Stimulated activated CD4-positive, alpha-beta T cell treated with anti-CD3 and anti-CD28 coated beads, Interleukin-2, amount 100 ng/mL, for 48 hours (primary cell): ENCODE measurements around the gene CELA3A.

Experiments used
- DNase-seq, 2 donors: peaks; one replicate each; pipeline ENCODE4 v3.0.0-alpha.2; 2020

The CELA3A gene

DNA sequence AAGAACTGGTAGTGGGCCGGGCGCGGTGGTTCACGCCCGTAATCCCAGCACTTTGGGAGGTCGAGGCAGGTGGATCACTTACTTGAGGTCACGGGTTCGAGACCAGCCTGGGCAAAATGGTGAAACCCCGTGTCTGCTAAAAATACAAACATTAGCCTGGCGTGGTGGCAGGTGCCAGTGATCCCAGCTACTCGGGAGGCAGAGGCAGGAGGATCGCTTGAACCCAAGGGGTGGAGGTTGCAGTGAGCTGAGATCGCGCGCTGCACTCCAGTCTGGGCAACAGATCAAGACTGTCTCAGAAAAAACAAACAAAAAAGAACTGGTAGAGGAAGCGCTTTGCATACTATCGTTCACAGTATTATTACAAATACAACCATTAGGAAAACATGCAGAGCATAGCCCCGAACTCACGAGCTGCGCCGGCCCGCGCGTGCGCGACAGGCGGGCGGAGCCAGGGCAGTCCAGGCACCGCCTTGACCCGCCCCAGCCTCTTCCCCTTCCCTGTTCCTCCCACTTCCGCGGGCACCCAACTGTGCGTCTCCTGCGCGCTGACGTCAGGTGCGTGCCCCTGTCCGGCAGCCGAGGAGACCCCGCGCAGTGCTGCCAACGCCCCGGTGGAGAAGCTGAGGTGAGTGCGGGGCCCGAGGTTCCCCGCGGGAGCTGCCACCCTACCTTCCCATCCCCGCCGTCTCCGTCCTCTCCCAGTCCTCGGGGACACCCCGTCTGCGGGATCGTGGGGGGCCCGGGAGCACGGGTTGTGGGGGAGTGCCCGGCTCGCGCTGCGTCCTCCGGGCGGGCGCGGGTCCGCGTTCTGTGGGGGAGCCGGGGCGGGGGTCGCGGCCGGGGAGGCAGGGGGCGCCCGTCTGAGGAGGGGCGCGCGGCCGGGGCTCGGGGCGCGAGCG lies 50.9 kb downstream of the CELA3A start, which contains the start of gene CDC42:
CDC42 (plus strand) TSS at position 595 of the 902 bp plus-strand sequence. CDS start 25,770 bp downstream, outside the sequence.
- DNase-seq, result peak; percentile 95 to 97

DNA sequence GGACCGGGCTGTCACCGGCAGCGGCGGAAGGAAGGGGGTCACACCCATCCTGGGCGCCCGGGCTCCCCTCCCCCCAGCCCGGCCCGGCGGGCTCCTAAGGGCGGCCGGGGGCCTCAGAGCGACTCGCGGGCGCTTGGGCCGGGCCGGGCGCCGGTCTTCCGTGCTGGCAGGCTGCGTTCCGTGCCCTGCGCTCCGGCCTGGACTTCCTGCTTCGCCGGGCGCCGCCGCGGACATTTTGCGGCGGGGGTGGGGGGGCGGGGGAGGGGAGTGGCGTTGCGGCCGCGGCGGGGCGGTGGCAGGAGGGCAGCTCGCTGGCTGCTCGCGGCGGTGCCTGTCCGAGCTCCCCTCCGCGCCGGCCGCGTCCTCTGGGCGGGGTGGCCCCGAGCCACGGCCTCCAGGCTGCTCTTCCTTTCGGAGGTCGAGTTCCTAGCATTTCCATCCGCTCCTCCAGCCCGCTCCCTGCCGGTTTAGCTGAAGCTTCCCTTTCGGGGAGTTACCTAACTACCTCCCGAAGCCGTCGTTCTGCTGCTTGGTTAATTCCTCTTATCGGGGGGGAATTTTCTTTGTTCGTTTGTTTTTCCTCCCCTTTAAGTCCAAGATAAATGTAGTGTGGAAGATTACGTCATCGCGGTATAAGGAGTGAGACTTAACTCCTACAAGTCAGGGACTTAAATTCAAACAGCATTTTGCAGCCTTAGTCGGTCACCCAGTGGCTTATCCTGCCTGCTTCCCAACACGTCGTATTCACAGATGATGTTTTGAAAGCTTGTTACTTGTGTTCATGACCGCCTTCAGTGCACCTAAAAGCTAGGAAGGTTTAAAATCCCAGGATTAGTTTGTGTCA lies 51.8 kb downstream of the CELA3A start:
- DNase-seq, result peak; percentile 13 to 30

DNA sequence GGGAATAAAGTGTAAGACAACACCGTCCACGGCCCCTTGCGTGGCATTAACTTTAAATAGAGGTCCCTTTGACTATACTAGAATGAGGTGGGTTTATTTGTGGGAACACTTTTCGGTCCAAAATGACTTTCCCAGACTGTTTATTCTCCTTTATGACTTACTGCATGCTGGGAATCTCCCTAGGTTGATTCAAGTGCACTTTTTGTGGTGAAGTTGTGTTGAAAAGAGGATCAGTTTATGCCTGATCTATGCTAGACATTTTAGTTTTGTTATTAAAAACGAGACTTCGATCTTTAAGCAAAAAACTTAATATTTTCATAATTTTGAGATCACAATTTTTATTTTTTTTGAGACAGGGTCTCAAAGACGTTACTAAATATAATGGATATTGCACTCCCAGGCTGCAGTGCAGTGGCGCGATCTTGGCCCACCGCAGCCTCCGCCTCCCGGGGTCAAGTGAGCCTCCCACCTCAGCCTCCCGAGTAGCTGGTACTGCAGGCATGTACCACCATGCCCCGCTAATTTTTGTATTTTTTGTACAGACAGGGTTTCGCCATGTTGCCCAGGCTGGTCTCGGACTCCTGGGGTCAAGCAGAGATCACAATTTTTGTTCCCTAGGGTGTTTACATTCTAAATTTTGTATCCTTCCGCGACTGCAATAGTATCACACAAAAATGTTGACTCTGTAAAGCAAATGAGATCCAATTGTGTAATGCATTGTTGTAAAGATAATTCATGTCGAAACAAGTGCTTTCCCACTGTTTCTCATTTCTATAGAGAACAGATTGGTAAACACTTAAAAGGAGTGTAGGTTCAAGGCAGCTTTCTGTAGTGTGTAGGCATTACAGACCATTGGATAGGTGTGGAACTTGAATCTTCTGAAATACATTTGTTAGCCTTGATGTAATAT lies 52.7 kb downstream of the CELA3A start:
- DNase-seq, result no peak

DNA sequence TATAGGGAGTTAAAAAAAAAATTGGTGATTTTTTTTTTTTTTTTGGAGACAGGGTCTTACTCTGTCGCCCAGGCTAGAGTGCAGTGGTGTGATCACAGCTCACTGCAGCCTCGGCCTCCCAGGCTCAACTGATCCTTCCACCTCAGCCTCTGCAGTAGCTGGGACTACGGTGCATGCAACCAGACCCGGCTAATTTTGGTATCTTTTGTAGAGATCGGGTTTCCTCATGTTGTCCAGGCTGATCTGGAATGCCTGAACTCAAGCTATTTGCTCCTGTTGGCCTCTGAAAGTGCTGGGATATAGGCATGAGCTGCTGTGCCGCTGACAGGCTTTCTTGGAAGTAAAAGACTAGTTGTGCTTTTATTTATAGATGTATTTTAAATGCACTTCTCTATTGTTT lies 54.0 kb downstream of the CELA3A start:
- DNase-seq, result no peak

DNA sequence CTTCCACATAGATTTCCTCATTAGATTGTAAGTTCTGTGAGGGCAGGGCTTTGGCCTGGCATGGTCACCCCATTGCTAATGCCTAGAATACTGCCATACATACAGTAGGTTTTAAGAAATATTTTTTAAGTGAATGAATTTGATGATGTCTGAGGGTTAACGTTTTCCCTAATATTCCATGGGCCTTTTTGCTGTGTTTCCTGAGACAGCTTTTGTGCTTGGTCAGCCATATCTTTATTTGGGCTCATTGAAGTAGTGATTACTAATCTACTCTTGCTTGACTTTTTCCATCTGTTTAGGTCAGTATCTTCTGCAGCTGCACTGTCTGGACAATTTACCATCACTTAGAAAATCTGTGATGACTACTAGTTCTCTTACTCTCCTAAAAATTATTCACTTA lies 54.6 kb downstream of the CELA3A start:
- no peak for DNase-seq

DNA sequence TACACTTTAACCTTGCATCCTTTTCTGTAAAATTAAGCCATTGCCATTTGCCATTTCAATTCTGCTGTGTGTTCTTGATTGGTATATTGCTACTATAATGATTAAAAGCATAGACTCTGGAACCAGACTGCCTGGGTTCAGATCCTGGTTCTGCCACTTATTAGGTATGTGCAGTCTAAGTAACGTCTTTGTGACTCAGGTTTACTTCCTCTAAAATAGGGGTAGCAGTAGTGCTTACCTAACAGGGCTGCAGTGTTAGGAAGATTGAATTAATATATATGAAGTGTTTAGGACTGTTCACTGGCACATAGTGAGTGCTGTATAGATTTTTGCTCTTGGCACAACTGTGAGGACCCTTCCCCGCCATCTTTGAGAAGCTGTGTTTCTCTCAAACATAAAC lies 55.5 kb downstream of the CELA3A start:
- no peak for DNase-seq

DNA sequence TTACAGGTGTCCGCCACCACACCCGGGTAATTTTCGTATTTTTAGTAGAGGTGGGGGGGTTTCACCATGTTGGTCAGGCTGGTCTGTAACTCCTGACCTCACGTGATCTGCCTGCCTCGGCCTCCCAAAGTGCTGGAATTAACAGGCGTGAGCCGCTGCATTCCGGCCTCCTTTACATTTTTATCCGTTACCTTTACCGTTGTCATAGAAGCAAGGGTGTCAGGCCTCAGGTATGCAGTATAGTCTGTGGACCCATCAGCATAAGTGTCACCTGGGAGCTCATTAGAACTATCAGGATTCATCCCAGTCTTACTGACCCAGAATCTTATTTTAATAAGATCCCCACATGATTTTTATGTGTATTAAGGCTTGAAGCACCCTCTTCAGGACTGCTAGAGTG lies 56.4 kb downstream of the CELA3A start:
- no peak for DNase-seq
